Endothelial cell of umbilical vein (primary cell): ENCODE data around the gene LECT2. TPM values are rescaled to one million over a fixed set of nuclear protein-coding genes. Genes with fewer than 3 reads are reported as not detected.

Source experiments
- BruUV-seq: library from RNA; stranded (reverse); fragments of 400-500 nt; replicated peaks from 2 replicates; lab custom pipeline; 2021; lab: Mats Ljungman, UMichigan
- CTCF ChIA-PET: fragments of 300-600, 350-600 bp; sonication (Branson Sonifier 250); formaldehyde crosslinking; loops from one replicate; lab custom pipeline; 2021; ENCODE audit warnings: antibody characterized with exemption, inconsistent platforms; lab: Charles Lee
- POLR2A ChIA-PET: fragments of 300-600, 350-600 bp; sonication (Branson Sonifier 250); formaldehyde crosslinking; loops from one replicate; lab custom pipeline; 2021; ENCODE audit warnings: antibody characterized with exemption, inconsistent platforms; lab: Charles Lee
- DNase-seq: peaks from one replicate; pipeline ENCODE4 v3.0.0-alpha.2; 2011; ENCODE audit warnings: low read depth, low spot score
- FAIRE-seq: peaks from 2 replicates; lab custom pipeline; 2011; peaks lifted over from hg19 to GRCh38; lab: Jason Lieb, UNC
- H2AFZ ChIP-seq: 2 replicates; pipeline ENCODE4 v1.6.0; 2012; ENCODE audit warnings: low read depth, low read length, control low read depth, inconsistent platforms
- H3K27ac ChIP-seq: 2 replicates; pipeline ENCODE4 v1.5.1; 2011; ENCODE audit warnings: low read depth, mild to moderate bottlenecking, control low read depth, low read length, moderate library complexity; ENCODE audit not compliant: insufficient read depth
- H3K27me3 ChIP-seq, 2 experiments: 2 replicates each; pipeline versions ENCODE4 v1.6.0 to v1.6.1; 2011; ENCODE audit warnings: low read length in 2 of 2, mixed read lengths in 1 of 2; ENCODE audit not compliant: control insufficient read depth in 2 of 2, insufficient read depth in 2 of 2
- H3K36me3 ChIP-seq, 2 experiments: 2 replicates in 1 of 2; 3 replicates in 1 of 2; pipeline ENCODE4 v1.5.1; 2011; ENCODE audit warnings: low read length in 2 of 2, mild to moderate bottlenecking in 1 of 2, moderate library complexity in 1 of 2; ENCODE audit not compliant: control insufficient read depth in 2 of 2, insufficient read depth in 2 of 2; ENCODE audit errors: extremely low read depth in 1 of 2
- H3K4me1 ChIP-seq: 3 replicates; pipeline ENCODE4 v1.5.1; 2011; ENCODE audit warnings: mild to moderate bottlenecking, low read length; ENCODE audit not compliant: control insufficient read depth, insufficient read depth; ENCODE audit errors: extremely low read depth
- H3K4me2 ChIP-seq: 2 replicates; pipeline ENCODE4 v1.6.1; 2011; ENCODE audit warnings: low read length, control low read depth, mixed read lengths; ENCODE audit not compliant: insufficient read depth
- H3K4me3 ChIP-seq, 3 experiments: fragments of 200-600 bp in 1 of 3; sonication (generic), shearing (Covaris generic) in 1 of 3; replicated peaks in 1 of 3; 2 replicates each; pipeline ENCODE4 v1.5.1; 2011 to 2016; ENCODE audit warnings: control low read depth in 3 of 3, low read length in 3 of 3, mild to moderate bottlenecking in 2 of 3, inconsistent platforms in 1 of 3, low read depth in 1 of 3, moderate library complexity in 1 of 3; ENCODE audit not compliant: insufficient read depth in 1 of 3
- H3K79me2 ChIP-seq: 2 replicates; pipeline ENCODE4 v1.6.0; 2012; ENCODE audit warnings: low read length, inconsistent platforms; ENCODE audit not compliant: control insufficient read depth, insufficient read depth
- H3K9ac ChIP-seq: replicated peaks from 2 replicates; pipeline ENCODE3; 2011; ENCODE audit warnings: low read length, control low read depth; ENCODE audit not compliant: insufficient read depth; ENCODE audit errors: extremely low read depth
- H3K9me1 ChIP-seq: replicated peaks from 3 replicates; pipeline ENCODE4 v1.6.0; 2011; ENCODE audit warnings: mild to moderate bottlenecking, low read length; ENCODE audit not compliant: control insufficient read depth, insufficient read depth; ENCODE audit errors: extremely low read depth
- H3K9me3 ChIP-seq: replicated peaks from 2 replicates; pipeline ENCODE4 v1.5.1; 2012; ENCODE audit warnings: low read length, inconsistent platforms; ENCODE audit not compliant: control insufficient read depth, insufficient read depth
- H4K20me1 ChIP-seq: replicated peaks from 2 replicates; pipeline ENCODE3; 2011; ENCODE audit warnings: mild to moderate bottlenecking, low read length; ENCODE audit not compliant: control insufficient read depth, insufficient read depth; ENCODE audit errors: extremely low read depth
- CTCF ChIP-seq, 2 donors: IDR thresholded peaks; 1 replicate in 1 of 2; 2 replicates in 1 of 2; pipeline ENCODE4 v1.5.1; 2011; ENCODE audit warnings: low read length in 2 of 2, mild to moderate bottlenecking in 2 of 2, moderate library complexity in 2 of 2, control low read depth in 1 of 2, inconsistent platforms in 1 of 2, low read depth in 1 of 2; ENCODE audit not compliant: insufficient read depth in 1 of 2; ENCODE audit errors: extremely low read depth in 1 of 2
- EZH2 ChIP-seq: IDR thresholded peaks from 2 replicates; pipeline ENCODE4 v1.6.1; 2012; ENCODE audit warnings: borderline replicate concordance, low read depth, mild to moderate bottlenecking, moderate library complexity, low read length, inconsistent platforms; ENCODE audit not compliant: severe bottlenecking
- FOS ChIP-seq: IDR thresholded peaks from 2 replicates; pipeline ENCODE4 v1.6.1; 2011; ENCODE audit warnings: mild to moderate bottlenecking, low read length, moderate library complexity, borderline replicate concordance; ENCODE audit not compliant: insufficient read depth
- GATA2 ChIP-seq: IDR thresholded peaks from 2 replicates; pipeline ENCODE4 v1.7.0; 2011; ENCODE audit warnings: low read depth, mild to moderate bottlenecking, moderate library complexity, mixed read lengths, low read length; ENCODE audit not compliant: insufficient read length, insufficient read depth
- JUN ChIP-seq: IDR thresholded peaks from 2 replicates; pipeline ENCODE4 v1.6.1; 2011; ENCODE audit warnings: borderline replicate concordance, low read depth; ENCODE audit not compliant: insufficient read length, insufficient read depth
- MAX ChIP-seq: IDR thresholded peaks from 2 replicates; pipeline ENCODE4 v1.6.1; 2011; ENCODE audit not compliant: insufficient read depth, insufficient read length
- MYC ChIP-seq: IDR thresholded peaks from one replicate; pipeline ENCODE4 v1.6.1; 2011; ENCODE audit warnings: mild to moderate bottlenecking, low read depth, low read length
- POLR2A ChIP-seq: IDR thresholded peaks from 2 replicates; pipeline ENCODE4 v1.6.1; 2012; ENCODE audit warnings: low read depth, mild to moderate bottlenecking, control low read depth, low read length
- POLR2AphosphoS5 ChIP-seq: IDR thresholded peaks from 2 replicates; pipeline ENCODE4 v1.6.1; 2012; ENCODE audit warnings: low read depth, mild to moderate bottlenecking, control low read depth, low read length, moderate library complexity; ENCODE audit not compliant: insufficient read depth
- dilution Hi-C: fragments of 300-500 bp; cut with MboI; formaldehyde crosslinking; loops from one replicate; pipeline ENCODE4 v1.15.0; 2019; ENCODE audit warnings: low sequenced_read_pairs; ENCODE audit not compliant: extremely low pct_ligation_motif_present
- intact Hi-C: fragments of 100-400 bp; cut with micrococcal nuclease; formaldehyde crosslinking; loops from one replicate; pipeline ENCODE4 v1.10.0; 2022
- polyA plus RNA-seq, 4 experiments: library from polyadenylated mRNA; depleted of rRNA in 3 of 4; stranded (reverse) in 3 of 4; unstranded in 1 of 4; fragments of >200 nt; gene quantifications; 2 replicates each; pipeline versions ENCODE4 v1.2.1 to v1.2.3, GENCODE V29; 2011 to 2012; ENCODE audit warnings: missing spikeins in 1 of 4
- total RNA-seq: library from RNA; stranded (reverse); gene quantifications from 2 replicates; pipeline ENCODE4 v1.2.3, GENCODE V29; 2021

LECT2 gene
- total and polyA plus RNA-seq, 2 donors (not counting 3 experiments of a cell fraction or from before 2014, with no cell fraction given) = not detected

DNA sequence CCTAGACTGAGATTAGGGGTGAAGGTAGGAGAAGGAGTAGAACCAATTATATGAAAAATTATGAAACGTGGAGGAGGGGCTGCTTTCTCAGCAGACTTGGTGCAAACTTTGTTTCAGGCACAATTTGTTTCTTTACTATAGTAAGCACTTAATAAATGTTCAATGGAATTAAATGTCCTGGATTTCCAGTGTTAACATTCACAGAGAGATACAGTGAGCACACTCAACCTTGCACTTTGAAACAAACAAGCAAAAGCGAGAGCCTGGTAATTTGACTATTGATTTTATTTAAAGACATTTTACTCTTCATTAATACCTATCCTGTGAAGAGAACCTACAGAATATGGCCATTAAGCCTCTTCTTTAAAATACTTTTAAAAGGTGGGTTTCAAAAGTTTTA is 933 bp downstream of the LECT2 start:
- no peaks in the 10 kb centered on the region for H3K36me3 ChIP-seq
- H4K20me1 ChIP-seq = no peaks in the 10 kb centered on the region
- no peak overlapping the region for H2AFZ ChIP-seq
- FAIRE-seq (no peak), DNase-seq (no peak)
- no peak overlapping the region for H3K9ac ChIP-seq
- no peak for TF ChIP-seq FOS
- no peak for TF ChIP-seq JUN
- TF ChIP-seq MAX = no peak
- no peak for TF ChIP-seq POLR2A
- TF ChIP-seq POLR2AphosphoS5 = no peak
- TF ChIP-seq GATA2 = no peak
- TF ChIP-seq MYC = no peak
- TF ChIP-seq EZH2 = no peak
- TF ChIP-seq CTCF (IDR thresholded peaks at IDR 0.05; ENCODE audit: extremely low read depth in 1 of 2, insufficient read depth in 1 of 2, low read depth in 1 of 2, low read length in 2 of 2) = no peak
- no TSS peak for BruUV-seq
- no peaks in the 10 kb centered on the region for H3K79me2 ChIP-seq
- peaks cover 2 to 15% of the 10 kb centered on the region in 2 experiments for H3K27me3 ChIP-seq
- CTCF ChIA-PET = no interaction called here
- no peaks in the 10 kb centered on the region for H3K4me1 ChIP-seq
- H3K9me3 ChIP-seq = no peaks in the 10 kb centered on the region
- no peak overlapping the region for H3K4me2 ChIP-seq
- intact Hi-C loops = no loop called here
- H3K27ac ChIP-seq = no peak overlapping the region
- dilution Hi-C loops = no loop called here
- POLR2A ChIA-PET = no interaction called here
- H3K9me1 ChIP-seq = no peaks in the 10 kb centered on the region
- H3K4me3 ChIP-seq = no peak overlapping the region
